ENCODE results near the gene MED25.

The MED25 gene

DNA sequence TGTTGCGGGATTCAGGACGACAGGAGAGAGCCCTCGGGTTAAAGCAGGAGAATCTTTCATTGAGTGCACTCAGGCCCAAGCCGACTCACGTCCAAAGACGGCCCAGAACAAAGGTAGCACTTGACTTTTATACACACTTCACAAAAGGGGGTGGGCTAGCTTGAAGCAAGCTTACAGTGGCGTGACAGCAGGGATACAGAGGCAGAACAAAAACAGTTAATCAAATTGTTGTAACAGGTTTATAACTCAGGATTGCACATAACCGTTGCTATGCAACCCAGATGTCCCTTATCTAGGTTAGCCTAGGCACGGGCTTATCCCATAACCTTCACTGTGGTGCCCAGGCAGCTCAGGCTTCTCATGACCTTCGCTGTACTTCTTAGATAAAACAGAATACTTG lies 2.0 kb downstream of the MED25 start:
- H3K4me3 Mint-ChIP-seq, result peak overlapping the region; percentile 52
- DNase-seq, result no peak
- TF ChIP-seq, protein P1, sequence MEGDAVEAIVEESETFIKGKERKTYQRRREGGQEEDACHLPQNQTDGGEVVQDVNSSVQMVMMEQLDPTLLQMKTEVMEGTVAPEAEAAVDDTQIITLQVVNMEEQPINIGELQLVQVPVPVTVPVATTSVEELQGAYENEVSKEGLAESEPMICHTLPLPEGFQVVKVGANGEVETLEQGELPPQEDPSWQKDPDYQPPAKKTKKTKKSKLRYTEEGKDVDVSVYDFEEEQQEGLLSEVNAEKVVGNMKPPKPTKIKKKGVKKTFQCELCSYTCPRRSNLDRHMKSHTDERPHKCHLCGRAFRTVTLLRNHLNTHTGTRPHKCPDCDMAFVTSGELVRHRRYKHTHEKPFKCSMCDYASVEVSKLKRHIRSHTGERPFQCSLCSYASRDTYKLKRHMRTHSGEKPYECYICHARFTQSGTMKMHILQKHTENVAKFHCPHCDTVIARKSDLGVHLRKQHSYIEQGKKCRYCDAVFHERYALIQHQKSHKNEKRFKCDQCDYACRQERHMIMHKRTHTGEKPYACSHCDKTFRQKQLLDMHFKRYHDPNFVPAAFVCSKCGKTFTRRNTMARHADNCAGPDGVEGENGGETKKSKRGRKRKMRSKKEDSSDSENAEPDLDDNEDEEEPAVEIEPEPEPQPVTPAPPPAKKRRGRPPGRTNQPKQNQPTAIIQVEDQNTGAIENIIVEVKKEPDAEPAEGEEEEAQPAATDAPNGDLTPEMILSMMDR (IDR thresholded peaks at IDR 0.05), result no peak
- H3K27ac Mint-ChIP-seq, result peak overlapping the region; percentile 45
- peaks cover 35% of the 10 kb centered on the region for H3K4me1 Mint-ChIP-seq
- no peaks in the 10 kb centered on the region for H3K27me3 Mint-ChIP-seq (ENCODE audit: low read depth, poor library complexity)
- no peaks in the 10 kb centered on the region for H3K9me3 Mint-ChIP-seq
- H3K36me3 Mint-ChIP-seq (ENCODE audit: low read depth), result peaks cover 29% of the 10 kb centered on the region

DNA sequence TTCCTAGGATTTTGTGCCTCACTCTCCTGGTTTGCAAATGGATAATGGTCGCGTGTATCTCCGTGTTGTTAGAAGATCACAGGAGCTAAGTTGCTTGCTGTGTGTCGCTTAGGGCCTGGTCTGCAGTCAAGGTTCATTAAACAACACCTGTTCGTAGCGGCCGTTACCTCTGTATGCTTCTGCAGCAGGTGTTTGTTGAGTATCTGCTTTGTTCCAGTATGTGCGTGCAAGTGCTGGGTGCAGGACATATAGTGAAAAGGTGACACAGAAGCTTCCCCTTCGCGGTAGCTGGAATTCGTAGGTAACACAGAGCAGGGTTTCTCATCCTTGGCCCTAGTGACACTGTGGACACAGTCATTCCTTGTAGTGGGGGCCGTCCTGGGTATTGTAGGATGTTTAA lies 5.4 kb downstream of the MED25 start:
- Mint-ChIP-seq H3K4me1 (peaks cover 48% of the 10 kb centered on the region), H3K27me3 (ENCODE audit: low read depth, poor library complexity) (no peaks in the 10 kb centered on the region), H3K27ac (no peak overlapping the region), H3K4me3 (no peak overlapping the region), H3K9me3 (no peaks in the 10 kb centered on the region), H3K36me3 (ENCODE audit: low read depth) (peaks cover 35% of the 10 kb centered on the region)
- TF ChIP-seq, protein P1 (IDR thresholded peaks at IDR 0.05), result no peak
- DNase-seq, result no peak

DNA sequence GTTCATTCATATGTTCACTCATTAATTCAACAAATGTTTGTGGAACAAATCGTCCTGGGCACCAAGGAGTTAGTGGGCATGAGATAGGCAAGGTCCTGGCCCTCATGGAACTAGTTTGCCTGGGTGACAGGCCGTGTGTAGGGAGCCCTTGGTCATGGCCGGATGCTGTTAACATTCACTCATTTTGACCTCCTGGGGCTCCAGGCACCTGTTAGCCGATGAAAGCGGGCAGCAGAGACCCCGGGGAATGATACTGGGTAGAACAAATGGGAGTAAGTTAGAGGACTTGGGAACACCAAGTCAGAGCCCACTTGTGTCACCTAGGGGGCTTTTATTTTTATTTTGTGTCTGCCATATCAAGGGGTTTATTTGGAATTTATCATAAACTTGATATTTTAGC lies 6.6 kb downstream of the MED25 start:
- Mint-ChIP-seq H3K27ac (no peak overlapping the region), H3K9me3 (no peaks in the 10 kb centered on the region), H3K4me1 (peaks cover 44% of the 10 kb centered on the region), H3K4me3 (no peak overlapping the region), H3K27me3 (ENCODE audit: low read depth, poor library complexity) (no peaks in the 10 kb centered on the region), H3K36me3 (ENCODE audit: low read depth) (peaks cover 35% of the 10 kb centered on the region)
- no peak for DNase-seq
- TF ChIP-seq, protein P1 (IDR thresholded peaks at IDR 0.05), result no peak

DNA sequence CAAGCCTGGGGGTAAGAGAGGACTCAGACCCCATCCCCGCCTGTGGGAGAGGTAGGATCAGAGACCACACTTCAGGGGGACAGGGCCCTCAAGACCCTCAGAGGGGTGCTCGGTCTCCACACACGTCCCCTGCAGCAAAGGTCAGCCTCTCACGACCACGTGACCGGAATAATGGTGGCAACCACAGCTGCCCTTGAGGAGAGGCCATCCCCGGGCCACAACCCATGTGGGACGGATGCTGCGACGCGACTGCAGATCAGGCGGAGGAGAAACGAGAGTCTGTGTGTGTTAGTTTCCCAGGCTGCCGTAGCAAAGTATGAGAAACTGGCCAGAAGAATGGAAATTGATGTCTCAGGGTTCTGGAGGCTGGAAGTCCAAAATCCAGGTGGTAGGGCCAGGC lies 8.9 kb downstream of the MED25 start:
- TF ChIP-seq, protein P1 (IDR thresholded peaks at IDR 0.05), result no peak
- no peak overlapping the region for H3K27ac Mint-ChIP-seq
- peaks cover 34% of the 10 kb centered on the region for H3K4me1 Mint-ChIP-seq
- H3K4me3 Mint-ChIP-seq, result no peak overlapping the region
- DNase-seq, result no peak
- no peaks in the 10 kb centered on the region for H3K27me3 Mint-ChIP-seq (ENCODE audit: low read depth, poor library complexity)
- H3K36me3 Mint-ChIP-seq (ENCODE audit: low read depth), result peaks cover 28% of the 10 kb centered on the region
- H3K9me3 Mint-ChIP-seq, result no peaks in the 10 kb centered on the region

DNA sequence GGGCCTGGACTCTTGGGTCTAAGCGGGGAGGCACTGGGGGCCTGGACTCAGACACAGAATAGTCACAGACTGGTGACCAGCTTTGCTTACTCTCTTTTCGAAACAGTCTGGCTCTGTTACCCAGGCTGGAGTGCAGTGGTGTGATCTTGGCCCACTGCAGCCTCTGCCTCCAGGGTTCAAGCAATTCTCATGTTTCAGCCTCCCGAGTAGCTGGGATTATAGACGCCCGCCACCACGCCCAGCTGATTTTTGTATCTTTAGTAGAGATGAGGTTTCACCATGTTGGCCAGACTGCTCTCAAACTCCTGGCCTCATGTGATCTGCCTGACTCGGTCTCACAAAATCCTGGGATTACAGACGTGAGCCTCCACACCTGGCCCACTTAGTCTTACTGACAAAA lies 11.1 kb downstream of the MED25 start:
- Mint-ChIP-seq H3K4me3 (no peak overlapping the region), H3K27me3 (ENCODE audit: low read depth, poor library complexity) (peaks cover 2% of the 10 kb centered on the region), H3K36me3 (ENCODE audit: low read depth) (peaks cover 27% of the 10 kb centered on the region), H3K4me1 (peaks cover 37% of the 10 kb centered on the region), H3K9me3 (no peaks in the 10 kb centered on the region), H3K27ac (peak overlapping the region; percentile 51)
- no peak for DNase-seq
- TF ChIP-seq, protein P1 (IDR thresholded peaks at IDR 0.05), result no peak

DNA sequence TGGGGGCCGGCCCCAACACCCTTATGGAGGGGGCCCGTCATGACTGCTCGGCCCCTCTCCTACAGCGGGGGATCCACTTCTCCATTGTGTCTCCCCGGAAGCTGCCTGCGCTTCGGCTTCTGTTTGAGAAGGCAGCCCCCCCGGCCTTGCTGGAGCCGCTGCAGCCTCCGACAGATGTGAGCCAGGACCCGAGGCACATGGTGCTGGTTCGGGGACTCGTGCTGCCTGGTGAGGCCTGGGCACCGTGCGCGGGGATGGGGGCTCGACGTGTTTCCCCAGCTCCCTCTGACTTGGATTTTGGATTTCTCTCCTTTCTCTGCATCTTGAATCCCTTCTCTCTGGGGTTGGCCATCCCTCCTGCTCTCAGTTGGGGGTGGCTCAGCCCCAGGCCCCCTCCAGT lies 11.6 kb downstream of the MED25 start:
- TF ChIP-seq, protein P1 (IDR thresholded peaks at IDR 0.05), result no peak
- H3K4me3 Mint-ChIP-seq, result no peak overlapping the region
- H3K27ac Mint-ChIP-seq, result no peak overlapping the region
- no peak for DNase-seq
- H3K9me3 Mint-ChIP-seq, result no peaks in the 10 kb centered on the region
- peaks cover 24% of the 10 kb centered on the region for H3K36me3 Mint-ChIP-seq (ENCODE audit: low read depth)
- peaks cover 2% of the 10 kb centered on the region for H3K27me3 Mint-ChIP-seq (ENCODE audit: low read depth, poor library complexity)
- peaks cover 40% of the 10 kb centered on the region for H3K4me1 Mint-ChIP-seq

Data from nephron progenitor cell (in vitro differentiated cells).